ENCODE measurements around the gene BHMT2.

Gene BHMT2

DNA sequence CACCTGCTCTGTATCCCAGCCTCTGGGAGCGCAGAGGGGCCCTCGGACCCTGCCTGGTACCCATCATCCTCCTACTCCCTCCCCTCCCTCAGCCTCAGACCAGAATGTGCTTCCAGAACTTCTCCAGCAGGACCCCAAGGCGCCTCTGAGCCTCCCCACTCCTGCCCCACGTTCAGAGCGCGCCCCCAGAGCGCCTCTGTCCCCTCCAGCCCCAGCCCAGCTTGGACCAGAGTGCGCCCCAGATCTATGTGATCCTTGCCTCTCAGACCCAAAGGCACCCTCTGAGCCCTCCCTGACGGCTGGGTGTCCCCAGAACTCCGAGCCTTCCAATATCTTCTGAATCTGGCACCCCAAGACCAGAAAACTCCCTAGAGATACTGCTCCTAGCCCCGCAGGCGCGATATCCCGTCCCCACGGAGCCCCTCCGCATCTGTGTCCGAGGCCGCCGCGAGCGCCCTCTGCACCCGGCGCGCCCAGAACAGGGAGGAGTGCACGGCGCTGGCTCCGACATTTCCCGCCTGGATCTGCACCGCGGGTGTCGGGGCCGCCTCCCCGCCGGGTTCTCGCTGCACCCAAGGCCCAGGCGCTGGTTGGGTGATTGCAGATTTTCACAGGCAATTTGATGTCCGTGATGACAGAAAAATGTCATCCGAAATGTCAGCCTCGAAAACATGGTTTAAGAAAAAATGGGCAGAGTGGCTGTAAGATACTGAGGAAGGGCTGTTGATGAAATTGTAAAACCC lies 42.6 kb downstream of the BHMT2 start:
- DNase-seq (ENCODE audit: low read depth in 2 of 2) = no peak
- TF ChIP-seq, protein P1, sequence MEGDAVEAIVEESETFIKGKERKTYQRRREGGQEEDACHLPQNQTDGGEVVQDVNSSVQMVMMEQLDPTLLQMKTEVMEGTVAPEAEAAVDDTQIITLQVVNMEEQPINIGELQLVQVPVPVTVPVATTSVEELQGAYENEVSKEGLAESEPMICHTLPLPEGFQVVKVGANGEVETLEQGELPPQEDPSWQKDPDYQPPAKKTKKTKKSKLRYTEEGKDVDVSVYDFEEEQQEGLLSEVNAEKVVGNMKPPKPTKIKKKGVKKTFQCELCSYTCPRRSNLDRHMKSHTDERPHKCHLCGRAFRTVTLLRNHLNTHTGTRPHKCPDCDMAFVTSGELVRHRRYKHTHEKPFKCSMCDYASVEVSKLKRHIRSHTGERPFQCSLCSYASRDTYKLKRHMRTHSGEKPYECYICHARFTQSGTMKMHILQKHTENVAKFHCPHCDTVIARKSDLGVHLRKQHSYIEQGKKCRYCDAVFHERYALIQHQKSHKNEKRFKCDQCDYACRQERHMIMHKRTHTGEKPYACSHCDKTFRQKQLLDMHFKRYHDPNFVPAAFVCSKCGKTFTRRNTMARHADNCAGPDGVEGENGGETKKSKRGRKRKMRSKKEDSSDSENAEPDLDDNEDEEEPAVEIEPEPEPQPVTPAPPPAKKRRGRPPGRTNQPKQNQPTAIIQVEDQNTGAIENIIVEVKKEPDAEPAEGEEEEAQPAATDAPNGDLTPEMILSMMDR (IDR thresholded peaks at IDR 0.05; ENCODE audit: low read depth, low read length) = no peak
- H3K4me3 ChIP-seq (replicated peaks in 1 of 2; ENCODE audit: low read depth in 2 of 2, low read length in 2 of 2) = no peak overlapping the region

DNA sequence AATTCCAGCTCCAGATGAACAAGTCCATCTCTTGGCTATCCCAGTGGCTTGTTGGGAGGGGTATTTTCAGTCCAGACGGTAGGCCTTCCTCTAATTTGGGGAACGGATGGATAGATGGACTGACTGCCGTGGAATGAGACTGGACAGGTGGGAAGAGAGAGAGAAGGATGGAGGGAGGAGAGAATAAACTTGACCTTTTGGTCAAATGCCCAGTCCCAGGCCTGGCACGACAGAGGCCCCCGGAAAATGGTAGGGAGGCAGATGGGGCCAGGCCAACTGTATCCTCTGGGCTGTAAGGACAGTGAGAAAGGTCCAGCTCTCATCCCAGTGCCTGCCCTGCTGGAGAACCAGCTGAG lies 43.1 kb downstream of the BHMT2 start:
- TF ChIP-seq, protein P1 (IDR thresholded peaks at IDR 0.05; ENCODE audit: low read depth, low read length) = no peak
- DNase-seq (ENCODE audit: low read depth in 2 of 2) = no peak
- no peak overlapping the region for H3K4me3 ChIP-seq (replicated peaks in 1 of 2; ENCODE audit: low read depth in 2 of 2, low read length in 2 of 2)

DNA sequence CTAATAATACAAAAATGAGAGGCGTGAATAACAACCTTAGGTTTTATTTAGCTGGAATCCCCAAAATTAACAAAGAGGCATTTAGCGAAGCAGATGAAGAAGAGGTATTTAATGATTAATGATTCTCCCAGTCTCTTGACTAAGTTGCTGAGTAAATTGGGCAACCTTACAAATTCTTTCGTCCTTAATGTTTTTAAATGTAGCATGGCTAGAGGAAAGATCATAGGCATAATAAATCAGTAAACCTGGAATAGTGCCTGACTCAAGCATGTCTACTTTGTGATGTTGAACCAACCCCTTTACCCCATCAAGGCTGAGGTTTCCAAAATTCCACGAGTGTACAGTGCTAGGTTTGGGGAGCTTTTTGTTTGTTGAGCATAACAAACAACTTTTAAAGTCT lies 49.9 kb downstream of the BHMT2 start:
- TF ChIP-seq, protein P1 (IDR thresholded peaks at IDR 0.05; ENCODE audit: low read depth, low read length) = no peak
- H3K4me3 ChIP-seq (replicated peaks in 1 of 2; ENCODE audit: low read depth in 2 of 2, low read length in 2 of 2) = no peak overlapping the region
- DNase-seq (ENCODE audit: low read depth in 2 of 2) = no peak

DNA sequence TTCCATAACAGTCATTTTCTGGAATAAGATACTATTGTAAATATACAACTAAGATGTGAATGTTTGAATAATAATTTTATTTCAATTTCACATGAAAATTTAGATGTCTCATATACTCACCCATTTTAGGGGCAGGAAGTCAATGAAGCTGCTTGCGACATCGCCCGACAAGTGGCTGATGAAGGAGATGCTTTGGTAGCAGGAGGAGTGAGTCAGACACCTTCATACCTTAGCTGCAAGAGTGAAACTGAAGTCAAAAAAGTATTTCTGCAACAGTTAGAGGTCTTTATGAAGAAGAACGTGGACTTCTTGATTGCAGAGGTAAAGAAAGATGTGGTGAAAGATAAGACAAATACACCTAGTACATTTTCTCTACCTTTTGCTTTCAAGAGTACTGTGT lies 50.7 kb downstream of the BHMT2 start:
- H3K4me3 ChIP-seq (replicated peaks in 1 of 2; ENCODE audit: low read depth in 2 of 2, low read length in 2 of 2) = no peak overlapping the region
- DNase-seq (ENCODE audit: low read depth in 2 of 2) = no peak
- TF ChIP-seq, protein P1 (IDR thresholded peaks at IDR 0.05; ENCODE audit: low read depth, low read length) = no peak

DNA sequence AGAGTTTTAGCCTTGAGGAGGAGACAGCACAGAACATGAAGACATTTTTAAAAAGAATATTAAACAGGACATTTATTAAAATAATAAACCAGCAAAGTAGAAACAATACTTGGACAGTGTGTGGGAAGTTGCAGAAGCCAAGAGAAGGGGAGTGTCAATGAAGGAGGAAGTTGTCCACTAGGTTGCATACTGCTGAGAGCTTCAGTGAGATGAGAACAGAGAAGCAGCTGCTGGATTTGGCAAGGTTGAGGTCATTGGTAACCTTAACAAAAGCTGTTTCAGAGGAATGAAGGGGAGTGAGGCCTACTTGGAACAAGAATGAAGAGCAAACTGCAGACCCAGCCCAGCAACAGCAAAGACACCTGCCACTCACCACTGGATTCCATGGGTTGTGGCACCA lies 53.4 kb downstream of the BHMT2 start:
- TF ChIP-seq, protein P1 (IDR thresholded peaks at IDR 0.05; ENCODE audit: low read depth, low read length) = no peak
- peak in 1 of 2 donors; percentile 9 for DNase-seq (ENCODE audit: low read depth in 2 of 2)
- no peak overlapping the region for H3K4me3 ChIP-seq (replicated peaks in 1 of 2; ENCODE audit: low read depth in 2 of 2, low read length in 2 of 2)

DNA sequence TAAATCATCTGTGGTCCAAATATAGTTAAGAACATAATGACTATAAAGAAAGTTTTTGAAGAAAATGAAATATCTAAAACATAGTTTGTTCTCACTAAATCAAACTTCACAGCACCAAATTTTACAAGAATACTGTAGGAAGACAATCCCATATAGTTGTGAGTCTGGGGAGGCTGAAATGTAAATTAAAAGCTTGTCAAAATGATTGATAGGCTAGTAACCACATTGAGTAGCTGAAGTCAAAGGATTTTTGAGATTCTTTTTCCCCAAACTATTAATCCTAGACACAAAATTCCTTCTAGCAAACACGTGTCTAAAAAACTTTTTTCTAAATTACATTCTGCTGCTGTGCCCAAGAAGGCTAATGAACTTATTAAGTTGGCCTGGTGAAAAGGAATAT lies 55.0 kb downstream of the BHMT2 start:
- no peak for DNase-seq (ENCODE audit: low read depth in 2 of 2)
- H3K4me3 ChIP-seq (replicated peaks in 1 of 2; ENCODE audit: low read depth in 2 of 2, low read length in 2 of 2) = no peak overlapping the region
- TF ChIP-seq, protein P1 (IDR thresholded peaks at IDR 0.05; ENCODE audit: low read depth, low read length) = no peak

DNA sequence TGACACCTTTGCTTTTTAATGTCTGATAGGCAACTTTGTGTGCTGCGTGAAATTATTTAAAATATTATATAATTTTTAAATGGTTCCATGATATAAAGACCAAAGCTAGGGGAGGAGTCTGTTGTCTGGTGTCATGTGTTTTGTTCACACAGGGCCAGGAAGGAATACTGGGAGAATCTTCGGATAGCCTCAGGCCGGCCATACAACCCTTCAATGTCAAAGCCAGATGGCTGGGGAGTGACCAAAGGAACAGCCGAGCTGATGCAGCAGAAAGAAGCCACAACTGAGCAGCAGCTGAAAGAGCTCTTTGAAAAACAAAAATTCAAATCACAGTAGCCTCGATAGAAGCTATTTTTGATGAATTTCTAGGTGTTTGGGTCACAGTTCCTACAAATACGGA lies 61.2 kb downstream of the BHMT2 start:
- DNase-seq (ENCODE audit: low read depth in 2 of 2) = no peak
- H3K4me3 ChIP-seq (replicated peaks in 1 of 2; ENCODE audit: low read depth in 2 of 2, low read length in 2 of 2) = no peak overlapping the region
- TF ChIP-seq, protein P1 (IDR thresholded peaks at IDR 0.05; ENCODE audit: low read depth, low read length) = no peak

Measured in cardiac fibroblast (primary cell).